Measurements from ENCODE around the gene USP2.

Gene USP2

GRCh38 chr11:119376197-119376847, 5.2 kb downstream of the USP2 start:
- DNase-seq = peak in 2 of 3 experiments; percentile 87 to 94

DNA sequence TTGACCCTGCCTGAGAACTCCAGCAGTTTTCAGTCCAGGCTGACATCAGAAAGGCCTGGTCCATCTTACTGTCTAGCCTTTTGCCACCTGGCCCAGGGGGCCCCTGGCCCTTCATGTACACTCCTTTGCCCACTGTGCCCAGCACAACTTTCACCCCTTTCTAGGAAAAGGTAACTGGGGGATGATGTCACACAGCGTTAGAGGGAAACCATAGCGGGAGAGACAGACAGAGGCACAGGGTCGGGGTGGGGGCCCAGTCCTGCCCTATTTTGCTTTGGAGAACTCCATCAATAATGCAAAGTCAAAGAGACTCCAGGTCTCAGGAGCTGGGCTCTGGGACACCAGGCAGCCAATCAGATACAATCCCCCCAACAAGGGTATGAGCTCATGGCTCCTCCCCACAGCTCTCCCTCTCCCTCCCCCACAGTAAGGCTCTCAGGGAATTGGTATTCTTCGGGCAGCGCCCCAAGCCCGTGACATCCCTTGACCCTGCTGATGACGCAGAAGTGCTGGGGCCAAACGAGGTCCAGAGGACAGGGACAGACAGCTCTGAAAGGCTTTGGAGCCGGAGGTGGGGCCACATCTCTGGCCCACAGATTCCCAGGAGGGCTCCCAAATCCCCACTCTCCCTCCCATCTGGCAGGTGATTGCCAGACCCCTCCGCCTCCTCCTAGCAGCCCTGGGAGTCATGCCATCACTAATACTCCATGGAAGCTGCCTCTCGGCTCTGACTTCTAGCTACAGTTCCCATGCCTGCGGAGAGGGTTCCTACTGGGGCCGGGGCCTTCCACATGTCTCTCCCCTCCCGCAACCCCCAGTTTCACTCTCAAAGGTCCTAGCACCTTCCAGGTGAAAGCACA, 5.9 kb downstream of the USP2 start:
- DNase-seq = peak in 1 of 3 experiments; percentile 49

DNA sequence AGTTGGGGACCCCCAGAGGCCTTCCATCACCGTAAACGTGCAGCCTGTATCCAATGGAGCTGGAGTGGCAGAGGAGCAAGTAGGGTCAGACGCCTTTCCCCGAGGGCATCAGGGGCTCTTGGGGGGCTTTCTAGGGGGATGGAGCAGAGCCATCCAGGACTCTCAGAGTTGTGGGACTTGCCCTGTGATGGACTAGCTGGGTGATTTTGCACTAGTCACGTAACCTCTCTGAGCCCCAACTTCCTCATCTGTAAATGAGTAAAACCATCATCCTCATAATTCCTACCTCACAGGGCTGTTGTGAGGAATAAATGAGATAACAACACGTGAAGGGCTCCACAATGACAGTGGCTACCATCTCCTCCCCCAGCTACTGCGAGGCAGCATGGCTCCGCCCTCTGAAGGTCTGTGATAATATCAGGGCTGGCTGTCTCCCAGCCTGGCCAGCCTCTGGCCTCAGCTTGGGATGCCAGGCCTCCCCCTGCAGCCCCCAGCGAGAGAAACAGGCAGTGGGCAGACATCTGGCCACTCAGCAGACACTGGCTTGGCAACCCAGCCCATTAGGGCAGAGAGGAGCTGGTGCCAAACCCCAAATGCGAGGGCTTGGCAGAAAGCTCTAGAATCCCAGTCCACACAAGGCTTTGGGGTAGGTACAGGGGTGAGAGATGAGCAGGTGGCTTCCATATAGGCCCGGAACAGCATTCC, 6.7 kb downstream of the USP2 start:
- no peak for DNase-seq

GRCh38 chr11:119373921-119374631, 7.4 kb downstream of the USP2 start:
- peak; percentile 73 to 86 (median 73) for DNase-seq

GRCh38 chr11:119373059-119373920, 8.2 kb downstream of the USP2 start:
- DNase-seq = no peak

GRCh38 chr11:119372260-119373058, 9.0 kb downstream of the USP2 start:
- no peak for DNase-seq

DNA sequence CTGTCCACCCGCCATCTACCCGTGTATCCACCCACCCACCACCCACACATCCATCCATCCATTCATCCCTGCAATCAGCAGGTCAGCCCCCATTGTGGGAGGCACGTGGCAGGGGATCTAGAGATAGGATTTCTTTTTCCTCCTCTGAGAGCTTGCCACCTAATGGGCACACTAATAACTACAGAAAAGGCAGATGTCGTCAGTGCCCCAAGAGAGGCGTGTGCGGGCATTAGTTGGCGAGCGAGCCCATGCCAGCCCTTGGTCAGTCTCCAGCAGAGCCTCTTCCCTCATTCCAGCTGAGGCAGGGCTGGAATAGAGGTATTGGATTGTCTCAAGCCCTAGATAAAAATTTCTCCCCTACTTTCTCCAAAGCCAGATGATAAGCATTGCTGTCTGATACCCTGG, 9.7 kb downstream of the USP2 start:
- DNase-seq = peak in 2 of 3 experiments; percentile 28 to 59

- no peak for DNase-seq
Observed at GRCh38 chr11:119371067-119371601, 10.4 kb downstream of the USP2 start.

- no peak for DNase-seq
Observed at GRCh38 chr11:119370486-119371046, 10.9 kb downstream of the USP2 start.

- DNase-seq = no peak
Observed at GRCh38 chr11:119369132-119369925, 12.2 kb downstream of the USP2 start.

DNA sequence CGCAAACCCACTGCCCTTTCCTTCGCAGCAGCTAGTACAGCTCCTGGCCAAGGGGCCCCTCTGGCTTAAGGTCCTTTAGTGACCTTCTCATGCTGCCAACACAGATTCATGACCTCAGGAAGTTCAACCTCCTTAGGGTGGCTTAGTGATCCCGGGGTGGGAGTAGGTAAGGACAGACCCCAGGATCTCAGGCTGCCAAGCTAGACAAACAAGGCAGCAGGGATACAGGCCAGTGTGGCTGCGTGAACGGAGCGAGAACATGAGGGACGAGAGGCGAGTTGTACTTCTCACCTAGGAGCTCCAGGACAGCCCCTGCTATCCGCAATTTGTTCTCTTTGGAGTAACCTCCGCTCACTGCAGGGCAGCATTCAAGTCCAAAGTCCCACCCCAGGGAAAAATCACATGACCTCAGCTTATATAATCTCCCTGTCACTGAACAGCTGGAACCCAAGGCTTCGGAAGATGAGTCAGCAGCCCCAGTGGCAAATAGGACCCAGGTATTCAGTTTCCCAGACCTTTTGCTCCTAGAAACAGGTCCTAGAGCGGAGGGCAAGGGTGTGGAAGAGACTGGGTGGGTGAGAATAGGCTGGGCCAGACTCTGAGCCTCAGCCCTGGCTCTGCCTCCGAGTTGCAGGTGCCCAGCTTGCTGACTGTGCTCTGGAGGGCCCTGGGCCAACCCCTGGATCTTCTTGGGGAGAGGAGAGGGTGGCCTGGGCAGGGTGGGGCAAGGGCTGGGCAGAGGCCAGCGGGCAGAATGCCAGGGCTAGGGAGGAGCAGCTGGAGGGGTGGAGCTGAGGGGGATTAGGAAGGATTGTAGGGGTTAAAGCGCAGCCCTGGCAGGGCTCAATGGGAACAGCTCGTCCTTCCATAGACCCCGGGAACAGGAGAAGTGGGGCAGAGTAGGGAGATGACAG, 13.1 kb downstream of the USP2 start:
- peak in 1 of 3 experiments; percentile 15 for DNase-seq

DNA sequence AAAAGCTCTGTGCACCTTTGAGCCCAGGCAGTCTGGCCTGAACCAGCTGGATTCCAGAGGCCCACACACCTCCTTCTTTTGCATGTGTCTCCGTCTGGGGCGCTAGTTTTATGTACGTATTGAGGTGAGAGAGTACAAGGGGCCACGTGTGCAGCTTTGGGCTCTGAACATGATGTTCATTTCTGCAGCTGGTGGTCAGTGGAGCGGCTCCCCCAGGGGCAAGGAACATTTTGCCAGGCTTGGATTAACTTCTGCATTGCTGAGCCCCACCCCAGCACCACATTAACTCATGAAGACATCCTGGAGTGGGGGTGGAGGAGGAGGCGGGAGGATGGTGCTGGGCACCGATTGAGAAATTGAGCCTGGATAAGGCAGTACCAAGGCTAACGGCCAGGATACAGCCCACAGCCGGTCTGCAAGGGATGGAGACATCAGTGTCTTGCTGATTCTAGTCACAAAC, 13.8 kb downstream of the USP2 start:
- no peak for DNase-seq

GRCh38 chr11:119366690-119367620, 14.5 kb downstream of the USP2 start:
- no peak for DNase-seq

DNA sequence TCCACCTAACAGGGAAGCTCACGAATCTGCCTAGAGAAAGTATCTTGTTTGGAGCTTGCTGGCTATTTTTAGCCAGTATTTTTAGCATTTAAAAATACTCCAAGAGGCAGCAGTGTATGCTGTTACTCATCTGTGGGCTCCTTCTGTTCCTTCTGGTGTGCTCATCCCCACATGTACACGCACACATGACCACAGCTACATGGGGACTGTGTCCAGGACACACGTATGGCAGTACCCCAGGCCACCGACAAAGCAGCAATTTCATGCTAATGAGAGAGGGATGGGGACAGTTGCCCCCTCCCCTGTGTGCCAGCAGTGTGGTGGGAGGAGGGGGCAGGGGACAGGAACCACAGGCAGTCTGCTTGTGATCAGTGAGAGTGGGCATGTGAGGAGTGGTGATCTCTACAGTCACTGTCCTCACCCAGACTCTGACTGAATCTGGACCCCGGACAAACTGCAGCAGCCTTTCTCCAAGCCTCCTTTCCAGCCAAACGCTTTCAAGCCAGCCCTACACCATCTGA, 16.4 kb downstream of the USP2 start:
- peak in 1 of 3 experiments; percentile 25 for DNase-seq

- DNase-seq = peak; percentile 69 to 83 (median 77)
Observed at GRCh38 chr11:119363851-119364590, 17.5 kb downstream of the USP2 start.

All from NCI-H1417 (cell line).